Kidney (tissue), 14 donors: ENCODE data around the gene CREG1. TPM values are rescaled to one million over a fixed set of nuclear protein-coding genes. Genes with fewer than 3 reads are reported as not detected.

Experiments
- DNase-seq, 5 donors: peaks; one replicate each; pipeline ENCODE4 v3.0.0-alpha.2; 2013 to 2020
- FAIRE-seq: peaks from 2 replicates; lab custom pipeline; 2012; peaks lifted over from hg19 to GRCh38; lab: Jason Lieb, UNC
- H3K27ac ChIP-seq, 2 donors: one replicate each; pipeline ENCODE4 v1.7.0; 2013; ENCODE audit warnings: low read depth in 2 of 2, low read length in 2 of 2, inconsistent platforms in 1 of 2
- H3K27me3 ChIP-seq: one replicate; pipeline ENCODE4 v1.7.1; 2013; ENCODE audit warnings: low read length, inconsistent platforms; ENCODE audit not compliant: control insufficient read depth, insufficient read depth
- H3K36me3 ChIP-seq, 3 donors: one replicate each; pipeline versions ENCODE4 v1.7.0 to v1.7.1; 2013; ENCODE audit warnings: low read length in 3 of 3, control low read depth in 1 of 3, inconsistent platforms in 1 of 3; ENCODE audit not compliant: insufficient read depth in 3 of 3, control insufficient read depth in 2 of 3
- H3K4me1 ChIP-seq, 3 donors: one replicate each; pipeline versions ENCODE4 v1.7.0 to v1.7.1; 2013; ENCODE audit warnings: low read length in 3 of 3, inconsistent platforms in 1 of 3, low read depth in 1 of 3; ENCODE audit not compliant: control insufficient read depth in 2 of 3, insufficient read depth in 2 of 3
- H3K4me3 ChIP-seq, 3 donors: one replicate each; pipeline versions ENCODE4 v1.7.0 to v1.8.1; 2013; ENCODE audit warnings: low read length in 3 of 3, control low read depth in 1 of 3, inconsistent platforms in 1 of 3
- H3K9ac ChIP-seq, 3 donors: one replicate each; pipeline versions ENCODE4 v1.7.0 to v1.7.1; 2013; ENCODE audit warnings: low read length in 3 of 3, control low read depth in 1 of 3, inconsistent platforms in 1 of 3
- H3K9me3 ChIP-seq, 3 donors: one replicate each; pipeline versions ENCODE4 v1.7.0 to v1.7.1; 2013; ENCODE audit warnings: low read length in 3 of 3, control low read depth in 1 of 3, inconsistent platforms in 1 of 3; ENCODE audit not compliant: control insufficient read depth in 2 of 3, insufficient read depth in 1 of 3
- intact Hi-C: fragments of 100-400 bp; cut with DNase I; formaldehyde crosslinking; loops from one replicate; pipeline ENCODE4 v1.11.1; 2022
- polyA plus RNA-seq: library from polyadenylated mRNA; stranded (reverse); fragments of 350-450 nt; fragmentation: Illumina TruSeq; extraction: RNeasy Lipid Tissue Mini Kit (QIAGEN cat#74804); gene quantifications from one replicate; pipeline ENCODE4 v1.2.3, GENCODE V29; 2014; ENCODE audit warnings: low read depth, low replicate concordance; ENCODE audit not compliant: insufficient read depth
- total RNA-seq: library from RNA; stranded (reverse); fragmentation: NEBNext Ultra II Directional; extraction: Animal tissue kit (Norgen Biotek cat#: 25700); gene quantifications from one replicate; pipeline ENCODE4 v1.2.1, GENCODE V29; 2021
- TF ChIP-seq, protein P1 (sequence below): IDR thresholded peaks from 3 replicates; pipeline ENCODE4 v1.5.1; 2012; ENCODE audit warnings: mild to moderate bottlenecking, moderate library complexity, borderline replicate concordance; ENCODE audit not compliant: insufficient read depth; ENCODE audit errors: extremely low read depth
- donor health status: control.
- donor health status: control.
- donor health status: control.
- donor health status: control.
- donor health status: control.
- donor health status: DM: yes; HTN: yes; CAD: no.
- donor health status: Normal renal cell carcinoma (clear cell type).

Gene CREG1
- total and polyA plus RNA-seq, 2 donors from 2014 or later: 91.2 to 115 TPM

DNA sequence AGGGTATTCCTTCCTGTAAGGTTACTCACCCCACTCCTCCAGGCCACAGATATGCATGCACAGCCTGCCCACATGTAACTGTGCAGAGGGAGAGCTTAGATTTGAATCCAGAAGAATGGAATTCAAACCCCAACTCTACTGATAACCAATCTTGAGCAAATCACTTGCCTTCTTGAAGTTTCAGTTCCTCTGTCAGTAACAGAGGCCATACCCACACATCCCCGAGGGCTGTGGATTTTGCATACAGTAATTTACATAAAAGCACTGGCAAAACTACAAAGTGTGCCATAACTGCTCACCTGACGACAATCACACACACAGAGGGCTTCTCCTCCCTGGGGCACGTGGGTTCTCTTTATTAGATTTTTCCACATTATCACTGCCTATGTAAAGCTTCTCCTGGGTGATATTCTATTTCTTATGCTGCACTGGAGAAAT is 53.9 kb downstream of the CREG1 start:
- H3K36me3 ChIP-seq: no peaks in the 10 kb centered on the region
- H3K4me3 ChIP-seq: no peak overlapping the region
- no peak overlapping the region for H3K9ac ChIP-seq
- TF ChIP-seq, protein P1, sequence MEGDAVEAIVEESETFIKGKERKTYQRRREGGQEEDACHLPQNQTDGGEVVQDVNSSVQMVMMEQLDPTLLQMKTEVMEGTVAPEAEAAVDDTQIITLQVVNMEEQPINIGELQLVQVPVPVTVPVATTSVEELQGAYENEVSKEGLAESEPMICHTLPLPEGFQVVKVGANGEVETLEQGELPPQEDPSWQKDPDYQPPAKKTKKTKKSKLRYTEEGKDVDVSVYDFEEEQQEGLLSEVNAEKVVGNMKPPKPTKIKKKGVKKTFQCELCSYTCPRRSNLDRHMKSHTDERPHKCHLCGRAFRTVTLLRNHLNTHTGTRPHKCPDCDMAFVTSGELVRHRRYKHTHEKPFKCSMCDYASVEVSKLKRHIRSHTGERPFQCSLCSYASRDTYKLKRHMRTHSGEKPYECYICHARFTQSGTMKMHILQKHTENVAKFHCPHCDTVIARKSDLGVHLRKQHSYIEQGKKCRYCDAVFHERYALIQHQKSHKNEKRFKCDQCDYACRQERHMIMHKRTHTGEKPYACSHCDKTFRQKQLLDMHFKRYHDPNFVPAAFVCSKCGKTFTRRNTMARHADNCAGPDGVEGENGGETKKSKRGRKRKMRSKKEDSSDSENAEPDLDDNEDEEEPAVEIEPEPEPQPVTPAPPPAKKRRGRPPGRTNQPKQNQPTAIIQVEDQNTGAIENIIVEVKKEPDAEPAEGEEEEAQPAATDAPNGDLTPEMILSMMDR: no peak
- no peak for FAIRE-seq
- no peaks in the 10 kb centered on the region for H3K4me1 ChIP-seq
- H3K27ac ChIP-seq: no peak overlapping the region
- H3K27me3 ChIP-seq: no peaks in the 10 kb centered on the region
- intact Hi-C loops: no loop called here
- no peak for DNase-seq
- no peaks in the 10 kb centered on the region for H3K9me3 ChIP-seq

DNA sequence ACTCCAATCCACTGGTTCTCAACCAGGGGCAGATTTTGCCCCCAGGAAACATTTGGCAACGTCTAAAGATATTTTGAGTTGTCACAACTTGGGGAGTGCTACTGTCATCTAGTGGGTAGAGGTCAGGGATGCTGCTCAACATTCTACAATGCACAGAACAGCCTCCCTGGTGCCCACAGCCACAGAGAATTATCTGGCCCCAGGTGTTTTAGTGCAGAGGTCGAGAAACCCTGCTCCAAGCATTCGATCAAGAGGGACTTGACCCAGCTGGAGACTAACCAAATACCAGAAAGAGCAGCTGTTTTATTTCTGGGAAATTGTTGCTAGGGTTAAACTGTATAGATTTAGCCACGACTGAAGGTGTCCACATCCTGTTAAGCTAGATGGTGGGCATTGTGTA is 54.5 kb downstream of the CREG1 start:
- H3K36me3 ChIP-seq: no peaks in the 10 kb centered on the region
- TF ChIP-seq, protein P1: no peak
- H3K4me1 ChIP-seq: no peaks in the 10 kb centered on the region
- H3K27ac ChIP-seq: no peak overlapping the region
- no peak for FAIRE-seq
- no peak overlapping the region for H3K9ac ChIP-seq
- no peaks in the 10 kb centered on the region for H3K9me3 ChIP-seq
- H3K4me3 ChIP-seq: no peak overlapping the region
- H3K27me3 ChIP-seq: no peaks in the 10 kb centered on the region
- intact Hi-C loops: no loop called here
- no peak for DNase-seq

DNA sequence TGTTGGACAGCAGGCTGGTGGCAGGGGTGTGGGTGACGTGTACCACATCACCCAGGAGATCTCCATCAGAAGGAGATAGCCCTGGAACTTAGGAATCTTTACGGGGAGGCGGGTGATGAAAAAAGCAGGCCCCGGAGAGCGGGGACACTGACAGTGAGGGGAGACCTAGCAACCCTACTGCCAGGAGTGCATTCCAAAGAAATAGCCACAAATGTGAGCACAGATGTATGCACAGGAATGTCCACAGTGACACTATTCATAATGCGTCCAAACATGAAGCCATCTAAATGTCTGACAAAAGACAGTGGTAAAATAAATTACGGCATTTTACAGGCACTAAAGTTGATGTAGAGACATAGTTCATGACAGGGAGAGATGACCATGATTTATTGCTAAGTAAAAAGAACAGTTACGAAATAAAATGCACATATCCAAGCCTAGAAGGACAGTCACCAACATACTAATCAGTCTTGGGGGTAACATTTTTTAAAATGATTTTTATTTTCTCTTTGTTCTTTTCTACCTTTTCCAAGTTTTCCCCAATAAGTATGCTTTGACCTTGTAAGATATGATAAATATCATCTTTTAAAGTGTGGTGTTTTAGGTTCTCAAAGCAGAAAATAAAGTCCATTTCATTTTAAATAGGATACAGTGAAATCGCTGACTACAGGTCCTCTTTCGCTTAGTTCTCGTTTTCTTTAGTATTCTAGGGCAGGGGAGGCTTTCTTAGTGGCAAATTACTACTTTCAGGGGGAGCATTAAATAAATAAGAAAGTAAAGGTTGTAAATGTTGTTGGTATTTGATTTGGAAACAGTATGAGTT is 56.6 kb downstream of the CREG1 start:
- DNase-seq (no peak), FAIRE-seq (no peak)
- TF ChIP-seq, protein P1: no peak
- no peaks in the 10 kb centered on the region for H3K4me1 ChIP-seq
- H3K27ac ChIP-seq: no peak overlapping the region
- no peaks in the 10 kb centered on the region for H3K36me3 ChIP-seq
- H3K9ac ChIP-seq: no peak overlapping the region
- H3K9me3 ChIP-seq: no peaks in the 10 kb centered on the region
- intact Hi-C loops: no loop called here
- H3K4me3 ChIP-seq: no peak overlapping the region
- H3K27me3 ChIP-seq: no peaks in the 10 kb centered on the region

DNA sequence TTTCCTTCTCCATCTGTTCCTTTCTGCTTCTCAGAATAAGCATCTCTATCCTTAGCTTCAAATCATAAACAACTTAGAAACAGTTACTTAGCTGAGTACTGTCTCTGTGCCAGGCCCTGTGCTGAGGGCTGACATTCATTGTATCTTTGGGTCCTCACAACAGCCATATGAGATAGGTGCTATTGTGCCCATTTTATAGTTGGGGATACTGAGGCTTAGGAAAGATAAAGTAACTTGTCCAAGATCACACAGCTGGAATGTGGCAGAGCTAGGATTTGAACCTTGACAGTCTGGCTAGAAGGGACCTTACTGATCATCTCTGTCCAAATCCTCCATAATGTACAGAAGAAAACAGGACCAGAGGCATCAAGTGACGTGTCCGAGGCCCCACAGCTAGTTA is 60.2 kb downstream of the CREG1 start:
- intact Hi-C loops: no loop called here
- FAIRE-seq (no peak), DNase-seq (no peak)
- no peak overlapping the region for H3K9ac ChIP-seq
- no peak overlapping the region for H3K27ac ChIP-seq
- no peak overlapping the region for H3K4me3 ChIP-seq
- H3K27me3 ChIP-seq: no peaks in the 10 kb centered on the region
- no peaks in the 10 kb centered on the region for H3K4me1 ChIP-seq
- H3K9me3 ChIP-seq: no peaks in the 10 kb centered on the region
- TF ChIP-seq, protein P1: no peak
- H3K36me3 ChIP-seq: no peaks in the 10 kb centered on the region
